Panc1 (cell line): ENCODE results near the gene PTDSS2.

Experiments used
- CTCF ChIP-seq: fragments of 450-650 bp; IDR thresholded peaks from 2 replicates; pipeline ENCODE4 v1.5.1; 2017; ENCODE audit warnings: mild to moderate bottlenecking
- POLR2AphosphoS5 ChIP-seq: IDR thresholded peaks from 2 replicates; pipeline ENCODE4 v1.6.1; 2012; ENCODE audit warnings: mild to moderate bottlenecking, low read depth, low read length, moderate library complexity
- REST ChIP-seq, 2 experiments: IDR thresholded peaks; 2 replicates each; pipeline ENCODE4 v1.6.1; 2011 to 2012; ENCODE audit warnings: low read depth in 2 of 2, control low read depth in 1 of 2, low read length in 1 of 2, mild to moderate bottlenecking in 1 of 2, moderate library complexity in 1 of 2; ENCODE audit not compliant: insufficient read depth in 1 of 2
- SIN3A ChIP-seq: IDR thresholded peaks from 2 replicates; pipeline ENCODE4 v1.6.1; 2012; ENCODE audit warnings: low read depth, mild to moderate bottlenecking, low read length, moderate library complexity, borderline replicate concordance; ENCODE audit not compliant: insufficient read depth

GRCh38 chr11:476416-476815, 26.3 kb downstream of the PTDSS2 start:
- TF ChIP-seq CTCF (no peak), REST (IDR thresholded peaks at IDR 0.05; ENCODE audit: insufficient read depth in 1 of 2, low read depth in 2 of 2, low read length in 1 of 2) (no peak), POLR2AphosphoS5 (no peak), SIN3A (no peak)
